MM.1S (cell line): Measurements from ENCODE around the gene FATE1.

Experiments used
- DNase-seq: peaks from one replicate; pipeline ENCODE4 v3.0.0-alpha.2; 2015
- H2AFZ ChIP-seq: fragments of 300-600 bp; sonication (generic); 2 replicates; pipeline ENCODE4 v1.6.0; 2016; ENCODE audit warnings: antibody characterized with exemption, low read length
- H3F3A ChIP-seq: fragments of 300-600 bp; sonication (generic); 2 replicates; pipeline ENCODE4 v1.6.1; 2016; ENCODE audit warnings: mild to moderate bottlenecking, antibody characterized with exemption, low read length, moderate library complexity, mixed read lengths; ENCODE audit not compliant: insufficient read depth
- H3K27ac ChIP-seq: fragments of 300-600 bp; sonication (generic); 2 replicates; pipeline ENCODE4 v1.5.1; 2016; ENCODE audit warnings: mild to moderate bottlenecking, low read length
- H3K27me3 ChIP-seq: fragments of 300-600 bp; sonication (generic); replicated peaks from 2 replicates; pipeline ENCODE4 v1.6.0; 2016; ENCODE audit warnings: low read length; ENCODE audit not compliant: insufficient read depth
- H3K36me3 ChIP-seq: fragments of 300-600 bp; sonication (generic); replicated peaks from 2 replicates; pipeline ENCODE4 v1.6.1; 2016; ENCODE audit warnings: mild to moderate bottlenecking, low read length, mixed read lengths; ENCODE audit not compliant: insufficient read depth
- H3K4me1 ChIP-seq: fragments of 300-600 bp; sonication (generic); 2 replicates; pipeline ENCODE4 v1.6.1; 2016; ENCODE audit warnings: low read length, mixed read lengths
- H3K4me2 ChIP-seq: fragments of 300-600 bp; sonication (generic); 2 replicates; pipeline ENCODE4 v1.6.0; 2016; ENCODE audit warnings: low read depth, low read length
- H3K4me3 ChIP-seq: fragments of 300-600 bp; sonication (generic); 2 replicates; pipeline ENCODE4 v1.5.1; 2016; ENCODE audit warnings: low read length, mixed read lengths
- H3K79me2 ChIP-seq: fragments of 300-600 bp; sonication (generic); 2 replicates; pipeline ENCODE4 v1.6.1; 2016; ENCODE audit warnings: mixed run types, low read length, mixed read lengths
- H3K9ac ChIP-seq: fragments of 300-600 bp; sonication (generic); 2 replicates; pipeline ENCODE4 v1.6.1; 2016; ENCODE audit warnings: low read length, mixed read lengths
- H3K9me2 ChIP-seq: fragments of 300-600 bp; sonication (generic); replicated peaks from 2 replicates; pipeline ENCODE4 v1.6.1; 2016; ENCODE audit warnings: mild to moderate bottlenecking, low read length, mixed read lengths; ENCODE audit not compliant: insufficient read depth
- H3K9me3 ChIP-seq: fragments of 300-600 bp; sonication (generic); replicated peaks from 2 replicates; pipeline ENCODE4 v1.6.1; 2016; ENCODE audit warnings: mild to moderate bottlenecking, low read length, mixed read lengths; ENCODE audit not compliant: insufficient read depth
- H4K20me1 ChIP-seq: fragments of 300-600 bp; sonication (generic); 2 replicates; pipeline ENCODE4 v1.6.1; 2016; ENCODE audit warnings: mild to moderate bottlenecking, low read length, moderate library complexity, mixed read lengths; ENCODE audit not compliant: insufficient read depth
- CTCF ChIP-seq: fragments of 300-600 bp; sonication (generic); IDR thresholded peaks from 2 replicates; pipeline ENCODE4 v1.5.1; 2016; ENCODE audit warnings: antibody characterized with exemption, low read length, mixed read lengths
- EZH2 ChIP-seq: fragments of 300-600 bp; sonication (generic); optimal IDR thresholded peaks from 2 replicates; pipeline ENCODE3; 2017; ENCODE audit warnings: low read depth, mild to moderate bottlenecking, antibody characterized with exemption, low read length, mixed read lengths
- EZH2phosphoT487 ChIP-seq: fragments of 300-600 bp; sonication (generic); IDR thresholded peaks from 2 replicates; pipeline ENCODE4 v1.6.1; 2018; ENCODE audit warnings: antibody characterized with exemption, low read length

FATE1 gene

GRCh38 chrX:151710457-151710856 is 5.4 kb upstream of the FATE1 start:
- Histone ChIP-seq H3K4me1 (no peaks in the 10 kb centered on the region), H3K27ac (no peak overlapping the region), H2AFZ (no peak overlapping the region), H3K4me2 (no peak overlapping the region), H4K20me1 (no peaks in the 10 kb centered on the region), H3K9me3 (no peaks in the 10 kb centered on the region), H3K27me3 (no peaks in the 10 kb centered on the region), H3K9me2 (no peaks in the 10 kb centered on the region), H3K4me3 (no peak overlapping the region), H3K79me2 (no peaks in the 10 kb centered on the region), H3K36me3 (no peaks in the 10 kb centered on the region), H3F3A (no peaks in the 10 kb centered on the region), H3K9ac (no peak overlapping the region)
- TF ChIP-seq EZH2, result no peak
- no peak for TF ChIP-seq EZH2phosphoT487
- no peak for DNase-seq

GRCh38 chrX:151711154-151711553 is 4.7 kb upstream of the FATE1 start:
- TF ChIP-seq CTCF, result no peak
- TF ChIP-seq EZH2, result no peak
- TF ChIP-seq EZH2phosphoT487, result no peak
- Histone ChIP-seq H3F3A (no peaks in the 10 kb centered on the region), H3K4me3 (no peak overlapping the region), H4K20me1 (no peaks in the 10 kb centered on the region), H3K36me3 (no peaks in the 10 kb centered on the region), H3K4me2 (no peak overlapping the region), H3K4me1 (no peaks in the 10 kb centered on the region), H3K27me3 (no peaks in the 10 kb centered on the region), H3K9me3 (no peaks in the 10 kb centered on the region), H2AFZ (no peak overlapping the region), H3K27ac (no peak overlapping the region), H3K9me2 (no peaks in the 10 kb centered on the region), H3K79me2 (no peaks in the 10 kb centered on the region), H3K9ac (no peak overlapping the region)
- DNase-seq, result no peak

- no peak overlapping the region for H3K4me2 ChIP-seq
- no peaks in the 10 kb centered on the region for H4K20me1 ChIP-seq
- no peaks in the 10 kb centered on the region for H3K79me2 ChIP-seq
- H3K4me1 ChIP-seq, result no peaks in the 10 kb centered on the region
- no peak overlapping the region for H2AFZ ChIP-seq
- H3K36me3 ChIP-seq, result no peaks in the 10 kb centered on the region
- no peak for TF ChIP-seq CTCF
- TF ChIP-seq EZH2, result no peak
- no peak for TF ChIP-seq EZH2phosphoT487
- H3K27me3 ChIP-seq, result no peaks in the 10 kb centered on the region
- H3K4me3 ChIP-seq, result no peak overlapping the region
- H3K9me3 ChIP-seq, result no peaks in the 10 kb centered on the region
- no peak overlapping the region for H3K9ac ChIP-seq
- no peak overlapping the region for H3K27ac ChIP-seq
- H3K9me2 ChIP-seq, result no peaks in the 10 kb centered on the region
- no peak for DNase-seq
- H3F3A ChIP-seq, result no peaks in the 10 kb centered on the region
These were observed 4.0 kb upstream of the FATE1 start for GRCh38 chrX:151711787-151712186.

- Histone ChIP-seq H4K20me1 (no peaks in the 10 kb centered on the region), H3K36me3 (no peaks in the 10 kb centered on the region), H3K4me3 (no peak overlapping the region), H3F3A (no peaks in the 10 kb centered on the region), H3K9me3 (no peaks in the 10 kb centered on the region), H3K4me2 (no peak overlapping the region), H3K9me2 (no peaks in the 10 kb centered on the region), H3K9ac (no peak overlapping the region), H3K4me1 (no peaks in the 10 kb centered on the region), H3K79me2 (no peaks in the 10 kb centered on the region), H2AFZ (no peak overlapping the region), H3K27ac (no peak overlapping the region), H3K27me3 (no peaks in the 10 kb centered on the region)
- TF ChIP-seq EZH2phosphoT487 (no peak), EZH2 (no peak), CTCF (no peak)
- no peak for DNase-seq
These were observed 3.6 kb upstream of the FATE1 start for GRCh38 chrX:151712253-151712652.
